Cerebellar cortex (tissue), 1 donor: ENCODE measurements around the gene COX4I1.
A peak's percentile ranks its signal among the peaks of the same experiment; 100 is the strongest.
"Not testable (repeated sequence)": the region's sequence is repeated elsewhere in the genome, so short reads cannot be mapped to it uniquely, and the experiment has no call there.

Experiments
- DNase-seq: peaks from one replicate; pipeline ENCODE4 v3.0.0-alpha.2; 2015; ENCODE audit warnings: low spot score

The COX4I1 gene

DNA sequence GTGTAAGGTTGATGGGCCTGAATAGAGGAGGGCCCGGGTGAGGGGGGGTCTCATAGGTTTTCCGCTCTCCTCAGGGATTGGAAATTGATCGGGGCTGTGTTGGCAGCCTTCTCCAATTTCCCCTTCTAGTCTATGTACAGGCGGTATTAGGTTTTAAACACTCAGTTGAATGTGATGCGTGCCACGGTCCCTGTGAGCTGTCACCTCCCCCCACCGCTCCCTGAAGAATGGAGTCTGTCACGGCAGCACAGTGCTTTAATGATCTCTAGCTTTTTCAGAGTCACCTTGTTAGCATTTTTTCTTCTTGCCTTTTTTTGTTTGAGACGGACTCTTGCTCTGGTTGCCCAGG is 800 bp downstream of the COX4I1 start:
- no peak for DNase-seq

DNA sequence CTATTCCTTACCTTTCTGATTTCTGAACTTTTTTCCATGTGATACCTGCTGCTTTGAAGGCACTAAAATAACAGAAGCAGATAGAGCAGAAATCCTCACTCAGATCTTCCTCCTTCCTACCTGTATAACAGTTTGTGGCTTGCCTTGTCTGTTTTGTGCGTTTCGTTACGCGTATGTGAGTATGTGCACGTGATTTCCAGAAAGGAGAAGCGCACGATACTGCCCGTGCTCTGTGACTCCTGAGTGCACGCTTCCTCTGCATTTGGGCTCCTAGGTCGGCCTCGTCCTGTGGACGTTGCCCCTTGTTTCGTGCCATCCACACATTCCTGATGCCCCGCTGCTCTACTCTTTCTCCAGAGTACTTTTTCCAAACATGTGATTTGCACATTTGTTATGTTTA is 4.1 kb downstream of the COX4I1 start:
- no peak for DNase-seq

DNA sequence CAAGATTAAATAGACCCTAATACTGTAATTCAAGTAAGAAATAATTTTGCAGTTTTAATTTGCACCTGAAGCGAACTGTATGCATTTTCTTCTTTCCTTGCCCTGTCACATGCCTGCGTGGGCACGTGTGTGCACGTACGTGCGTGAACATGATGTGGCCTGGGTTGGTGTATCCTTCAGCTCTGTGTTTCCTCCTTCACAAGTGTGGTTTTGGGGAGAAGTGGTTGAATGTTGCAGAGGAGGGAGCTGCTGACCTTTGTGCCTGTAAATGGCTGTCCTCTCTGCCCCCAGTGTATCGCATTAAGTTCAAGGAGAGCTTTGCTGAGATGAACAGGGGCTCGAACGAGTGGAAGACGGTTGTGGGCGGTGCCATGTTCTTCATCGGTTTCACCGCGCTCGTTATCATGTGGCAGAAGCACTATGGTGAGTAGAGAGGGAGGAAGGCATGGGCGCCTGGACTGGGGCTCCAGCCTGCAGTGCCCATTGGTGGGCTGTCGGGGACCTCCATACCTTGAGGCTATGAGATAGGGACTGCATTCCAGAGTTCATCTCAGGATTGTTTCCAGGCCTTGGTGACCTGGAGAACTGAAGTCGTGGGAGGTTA is 6.0 kb downstream of the COX4I1 start:
- no peak for DNase-seq

DNA sequence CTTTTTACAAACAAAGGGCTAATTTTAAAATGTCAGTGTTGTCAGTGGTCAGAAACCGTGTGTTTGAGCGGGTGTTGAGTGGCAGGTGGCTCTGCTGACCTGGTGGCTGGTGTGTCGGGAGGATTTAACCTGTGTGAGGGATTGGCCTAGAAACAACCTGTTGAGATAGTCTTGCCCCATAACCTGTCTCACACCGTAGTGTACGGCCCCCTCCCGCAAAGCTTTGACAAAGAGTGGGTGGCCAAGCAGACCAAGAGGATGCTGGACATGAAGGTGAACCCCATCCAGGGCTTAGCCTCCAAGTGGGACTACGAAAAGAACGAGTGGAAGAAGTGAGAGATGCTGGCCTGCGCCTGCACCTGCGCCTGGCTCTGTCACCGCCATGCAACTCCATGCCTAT is 7.0 kb downstream of the COX4I1 start:
- no peak for DNase-seq

DNA sequence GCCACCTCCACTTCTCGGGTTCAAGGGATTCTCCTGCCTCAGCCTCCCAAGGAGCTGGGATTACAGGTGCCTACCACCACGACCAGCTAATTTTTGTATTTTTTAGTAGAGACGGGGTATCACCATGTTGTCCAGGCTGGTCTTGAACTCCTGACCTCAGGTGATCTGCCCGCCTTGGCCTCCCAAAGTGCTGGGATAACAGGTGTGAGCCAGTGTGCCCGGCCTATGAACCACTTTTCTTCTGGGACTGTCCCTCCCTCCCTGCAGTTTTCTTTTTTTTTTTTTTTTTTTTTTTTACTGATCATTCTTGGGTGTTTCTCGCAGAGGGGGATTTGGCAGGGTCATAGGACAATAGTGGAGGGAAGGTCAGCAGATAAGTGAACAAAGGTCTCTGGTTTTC is 7.8 kb downstream of the COX4I1 start:
- DNase-seq: not testable (repeated sequence)

DNA sequence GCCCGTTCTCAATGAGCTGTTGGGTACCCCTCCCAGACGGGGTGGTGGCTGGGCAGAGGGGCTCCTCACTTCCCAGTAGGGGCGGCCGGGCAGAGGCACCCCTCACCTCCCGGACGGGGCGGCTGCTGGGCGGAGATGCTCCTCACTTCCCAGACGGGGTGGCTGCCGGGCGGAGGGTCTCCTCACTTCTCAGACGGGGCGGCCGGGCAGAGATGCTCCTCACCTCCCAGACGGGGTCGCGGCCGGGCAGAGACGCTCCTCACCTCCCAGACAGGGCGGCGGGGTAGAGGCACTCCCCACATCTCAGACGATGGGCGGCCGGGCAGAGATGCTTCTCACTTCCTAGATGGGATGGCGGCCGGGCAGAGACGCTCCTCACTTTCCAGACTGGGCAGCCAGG is 8.6 kb downstream of the COX4I1 start:
- not testable (repeated sequence) for DNase-seq

DNA sequence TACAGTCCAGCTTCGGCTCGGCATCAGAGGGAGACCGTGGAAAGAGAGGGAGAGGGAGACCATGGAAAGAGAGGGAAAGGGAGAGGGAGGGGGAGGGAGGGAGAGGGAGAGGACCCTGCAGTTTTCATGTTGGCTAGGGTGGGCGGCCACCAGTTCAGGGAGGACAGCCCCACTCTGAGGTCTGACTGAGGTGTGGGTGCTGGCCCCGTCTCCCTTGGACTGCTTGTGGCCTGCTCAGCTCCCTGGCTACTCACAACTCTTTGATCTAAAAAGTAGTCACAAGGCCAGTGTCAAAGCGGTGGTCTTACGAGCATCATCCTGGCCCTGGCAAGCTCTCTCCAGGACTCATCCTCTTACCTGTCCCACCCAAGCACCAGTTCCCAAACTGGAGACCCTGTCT is 9.4 kb downstream of the COX4I1 start:
- no peak for DNase-seq

DNA sequence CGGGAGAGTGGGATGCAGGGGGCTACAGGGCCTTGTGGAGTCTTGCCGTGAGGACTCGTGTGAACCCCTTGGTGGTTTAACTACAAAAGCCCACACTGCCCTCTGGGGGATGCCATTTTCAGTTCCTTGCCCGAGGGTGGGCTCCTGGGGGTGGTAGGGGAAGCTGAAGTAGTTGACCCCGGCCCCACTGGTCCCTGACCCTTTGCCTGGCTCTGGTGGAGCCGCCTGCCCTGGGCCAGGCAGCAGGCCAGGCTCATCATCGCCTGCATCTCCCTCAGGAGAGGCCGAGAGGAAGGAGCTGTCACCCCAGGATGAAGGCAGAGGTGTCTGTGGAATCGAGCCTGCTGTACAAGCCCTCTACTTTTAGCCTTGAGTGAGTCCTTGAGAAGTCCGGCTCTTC is 10.2 kb downstream of the COX4I1 start:
- no peak for DNase-seq

DNA sequence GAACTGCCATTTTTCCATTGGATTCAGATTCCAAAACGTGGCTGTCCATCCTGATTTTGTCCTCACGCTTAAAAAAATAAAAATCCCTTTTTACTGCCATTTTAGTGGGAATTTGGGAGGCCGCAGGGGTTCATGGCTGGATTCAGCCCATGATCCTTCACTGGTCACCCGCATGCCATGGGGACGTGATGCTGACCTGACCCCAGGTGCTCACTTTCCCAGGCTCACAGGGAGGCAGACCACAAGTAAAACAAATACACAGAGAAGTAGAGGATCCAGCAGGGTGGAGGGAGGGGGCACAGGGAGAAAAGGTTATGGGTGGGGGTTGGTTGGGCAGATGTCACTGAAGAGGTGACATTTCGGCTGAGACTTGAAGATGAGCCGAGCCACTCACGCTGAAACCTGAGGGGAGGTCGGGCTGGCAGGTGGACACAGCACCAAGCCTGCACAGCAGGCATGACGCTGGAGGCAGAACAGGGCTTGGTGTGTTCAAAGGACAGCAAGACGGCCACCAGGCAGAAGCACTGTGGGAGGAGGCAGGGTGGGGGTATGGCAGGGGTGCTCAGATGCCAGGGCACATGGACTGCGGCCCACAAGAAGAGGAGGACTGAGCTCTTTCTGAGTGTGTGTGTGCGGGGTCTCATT is 10.7 kb downstream of the COX4I1 start:
- no peak for DNase-seq

DNA sequence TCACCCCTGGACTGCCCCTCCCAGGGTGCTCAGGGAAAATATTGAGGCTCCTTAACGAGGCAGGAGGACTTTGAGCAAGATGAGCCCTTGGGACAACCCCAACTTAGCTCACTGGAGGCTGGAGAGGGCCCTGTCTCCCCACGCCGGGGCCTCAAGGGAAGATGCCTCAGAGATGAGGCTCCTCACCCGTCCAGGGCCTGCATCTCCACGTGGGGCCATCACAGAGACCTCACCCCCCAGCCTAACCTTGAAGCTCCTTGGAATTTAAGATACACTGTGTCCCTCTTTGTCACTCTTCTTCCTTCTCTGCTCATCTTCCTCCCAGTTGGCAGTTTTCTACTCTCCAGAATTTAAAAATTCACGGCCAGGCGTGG is 11.2 kb downstream of the COX4I1 start:
- no peak for DNase-seq

DNA sequence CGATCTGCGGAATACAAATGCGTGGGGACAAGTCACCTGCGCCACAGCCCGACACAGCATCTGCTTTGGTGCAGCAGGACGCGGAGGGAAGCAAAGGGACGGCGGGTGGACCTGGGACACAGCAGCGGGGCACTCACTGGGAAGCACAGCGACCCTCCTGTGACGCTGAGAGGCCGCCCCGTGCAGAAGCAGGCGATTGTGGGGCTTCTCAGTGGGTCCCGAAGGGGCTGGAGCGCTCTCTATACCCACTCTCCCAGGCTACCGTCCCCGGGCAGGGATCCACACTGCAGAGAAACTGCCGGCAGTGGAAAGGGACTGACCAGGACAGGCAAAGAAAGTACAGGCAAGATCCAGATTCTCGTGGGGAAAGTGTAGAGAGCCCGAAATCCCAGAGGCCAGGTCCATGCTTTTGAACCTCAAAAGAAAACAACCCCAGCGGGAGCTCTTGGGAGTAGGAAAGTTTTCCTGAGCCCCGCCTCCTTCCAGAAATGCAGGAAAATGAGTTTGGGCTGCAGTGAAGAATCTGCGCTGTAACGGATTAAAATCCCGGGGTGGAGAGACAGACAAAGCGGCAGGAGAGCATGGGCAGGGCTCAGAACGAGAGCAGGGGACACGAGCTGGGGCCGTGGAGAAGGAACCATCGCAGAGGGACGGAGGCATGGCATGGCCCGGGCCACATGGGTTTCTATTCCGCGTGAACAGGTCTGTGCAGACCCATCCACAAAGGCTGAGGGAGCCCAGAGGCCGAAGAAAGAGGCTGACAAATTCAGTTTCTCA is 12.7 kb downstream of the COX4I1 start:
- no peak for DNase-seq

DNA sequence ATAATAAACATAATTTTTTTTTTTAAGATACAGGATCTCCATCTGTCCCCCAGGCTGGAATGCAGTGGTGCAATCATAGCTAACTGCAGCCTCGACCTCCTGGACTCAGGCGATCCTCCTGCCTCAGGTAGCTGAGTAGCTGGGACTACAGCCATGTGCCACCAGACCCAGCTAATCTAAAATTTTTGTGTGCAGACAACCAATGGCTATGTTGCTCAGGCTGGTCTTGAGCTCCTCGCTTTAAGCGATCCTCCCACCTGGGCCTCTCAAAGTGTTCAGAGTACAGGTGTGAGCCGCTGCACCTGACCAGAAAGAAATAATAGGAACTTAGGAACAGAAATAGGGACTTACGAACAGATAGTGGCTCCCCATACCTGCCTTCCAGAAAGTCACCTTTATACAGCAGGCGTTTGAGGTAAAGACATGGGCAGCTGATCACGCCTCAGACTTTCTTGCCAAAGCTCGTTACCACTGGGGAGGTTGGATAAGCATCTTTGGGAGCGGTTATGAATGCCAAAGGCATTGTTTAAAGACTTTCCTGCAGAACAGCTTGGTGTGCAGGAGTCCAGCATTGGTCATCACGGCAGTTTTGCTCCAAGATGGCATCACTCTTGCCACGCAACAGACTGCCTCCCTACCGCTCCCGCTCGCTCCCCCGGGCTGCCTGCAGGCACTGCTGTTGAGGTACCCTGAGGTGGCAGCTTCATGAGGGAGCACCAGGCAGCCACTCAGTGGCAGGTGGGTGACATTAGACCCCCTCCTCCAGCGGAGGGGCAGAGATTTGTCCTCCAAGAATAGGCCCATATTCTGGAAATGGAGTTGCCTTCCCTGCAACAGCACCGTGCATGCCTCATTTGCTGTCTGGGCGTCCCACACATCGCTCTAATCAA is 13.6 kb downstream of the COX4I1 start:
- no peak for DNase-seq

DNA sequence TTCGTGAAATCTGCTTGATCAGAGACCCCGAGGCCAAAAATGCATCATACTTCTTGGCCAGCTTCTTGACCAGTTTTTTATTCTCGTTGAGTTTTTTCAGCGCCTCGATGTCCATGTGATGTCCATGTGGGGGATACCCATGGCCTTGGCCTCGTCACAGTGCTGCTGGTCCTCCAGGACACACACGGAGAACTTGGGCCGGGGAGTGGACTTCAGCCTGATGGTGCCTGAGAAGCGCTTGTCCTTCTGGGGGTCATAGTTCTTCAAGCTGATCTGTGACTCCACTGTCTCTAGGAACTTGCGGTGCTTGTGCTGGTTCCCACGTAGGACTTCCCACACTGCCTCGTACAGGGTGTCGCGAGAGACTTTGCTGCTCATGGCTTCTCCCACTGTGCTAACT is 16.7 kb downstream of the COX4I1 start:
- DNase-seq: no peak

DNA sequence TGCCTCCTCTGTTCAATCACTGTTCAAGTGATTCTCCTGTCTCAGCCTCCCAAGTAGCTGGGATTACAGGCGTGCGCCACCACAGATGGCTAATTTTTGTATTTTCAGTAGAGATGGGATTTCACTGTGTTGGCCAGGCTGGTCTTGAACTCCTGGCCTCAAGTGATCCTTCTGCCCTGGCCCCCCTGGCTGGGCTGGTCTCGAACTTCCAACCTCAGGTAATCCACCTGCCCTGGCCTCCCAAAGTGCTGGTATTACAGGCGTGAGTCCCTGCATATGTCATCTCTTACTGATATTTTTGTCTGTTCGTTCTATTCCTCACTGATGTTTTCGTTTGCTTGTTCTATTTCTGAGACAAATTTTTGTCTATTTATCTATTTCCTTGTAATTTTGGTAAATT is 17.7 kb downstream of the COX4I1 start:
- not testable (repeated sequence) for DNase-seq

DNA sequence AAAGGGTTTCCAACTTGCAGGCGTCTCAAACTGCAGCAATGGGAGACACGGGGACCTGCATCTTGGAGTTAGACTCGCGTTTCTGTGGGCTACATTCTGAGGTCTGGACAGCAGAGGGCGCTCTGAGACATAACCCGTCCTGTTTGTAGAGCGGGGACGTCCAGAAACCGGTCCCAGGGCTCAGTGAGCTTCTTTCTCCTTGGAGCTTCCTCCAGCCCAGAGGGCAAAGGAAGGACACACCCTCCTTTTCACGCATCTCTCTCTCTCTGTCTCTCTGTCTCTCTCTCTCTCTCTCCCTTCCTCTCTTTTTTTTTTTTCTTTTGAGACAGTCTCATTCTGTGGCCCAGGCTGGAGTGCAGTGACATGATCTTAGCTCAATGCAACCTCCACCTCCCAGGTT is 19.8 kb downstream of the COX4I1 start:
- DNase-seq: peak; percentile 78

DNA sequence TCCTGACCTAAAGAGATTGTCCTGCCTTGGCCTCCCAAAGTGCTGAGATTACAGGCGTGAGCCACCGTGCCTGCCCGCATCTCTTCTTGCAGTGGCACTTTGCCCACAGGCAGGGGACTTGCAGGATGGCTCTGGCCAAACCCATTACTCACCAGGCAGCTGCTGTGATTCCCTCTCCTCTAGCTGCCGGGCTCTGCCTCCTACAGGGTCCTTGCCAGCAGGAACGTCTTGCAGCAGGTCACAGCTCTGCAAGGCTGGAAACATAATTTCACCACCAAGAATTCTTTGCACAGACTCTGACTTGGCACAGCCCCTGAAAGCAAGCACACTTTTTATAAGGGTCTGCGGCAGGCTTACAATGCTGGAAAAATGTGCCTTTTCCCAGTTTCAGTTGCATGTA is 20.3 kb downstream of the COX4I1 start:
- DNase-seq: no peak

DNA sequence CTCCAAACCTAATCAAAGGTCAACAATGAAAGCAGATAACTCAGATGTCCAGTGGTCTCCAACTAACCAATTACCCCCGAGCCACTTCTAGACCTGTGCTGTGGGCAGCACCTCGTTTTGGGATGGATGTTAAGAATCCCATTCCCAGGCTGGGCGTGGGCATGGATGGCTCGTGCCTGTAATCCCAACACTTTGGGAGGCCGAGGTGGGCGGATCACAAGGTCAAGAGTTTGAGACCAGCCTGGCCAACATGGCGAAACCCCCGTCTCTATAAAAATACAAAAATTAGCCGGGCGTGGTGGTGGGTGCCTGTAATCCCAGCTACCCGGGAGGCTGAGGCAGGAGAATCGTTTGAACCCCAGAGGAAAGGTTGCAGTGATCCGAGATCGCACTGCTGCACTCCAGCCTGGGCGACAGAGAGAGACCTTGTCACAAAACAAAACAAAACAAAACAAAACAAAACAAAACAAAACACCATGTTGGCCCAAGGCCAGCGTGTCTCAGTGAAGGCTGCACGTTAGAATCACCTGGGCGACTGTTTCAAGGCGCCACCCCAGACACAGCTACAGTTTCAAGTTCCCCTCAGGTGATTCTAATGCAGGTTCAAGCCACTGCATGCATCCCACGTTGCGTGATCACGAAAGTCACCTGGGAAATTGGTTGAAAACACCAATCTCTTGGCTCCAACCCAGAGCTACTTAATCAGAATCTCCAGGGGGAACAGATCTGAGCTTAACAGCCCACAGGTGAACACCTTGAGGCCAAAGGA is 21.3 kb downstream of the COX4I1 start:
- DNase-seq: no peak

DNA sequence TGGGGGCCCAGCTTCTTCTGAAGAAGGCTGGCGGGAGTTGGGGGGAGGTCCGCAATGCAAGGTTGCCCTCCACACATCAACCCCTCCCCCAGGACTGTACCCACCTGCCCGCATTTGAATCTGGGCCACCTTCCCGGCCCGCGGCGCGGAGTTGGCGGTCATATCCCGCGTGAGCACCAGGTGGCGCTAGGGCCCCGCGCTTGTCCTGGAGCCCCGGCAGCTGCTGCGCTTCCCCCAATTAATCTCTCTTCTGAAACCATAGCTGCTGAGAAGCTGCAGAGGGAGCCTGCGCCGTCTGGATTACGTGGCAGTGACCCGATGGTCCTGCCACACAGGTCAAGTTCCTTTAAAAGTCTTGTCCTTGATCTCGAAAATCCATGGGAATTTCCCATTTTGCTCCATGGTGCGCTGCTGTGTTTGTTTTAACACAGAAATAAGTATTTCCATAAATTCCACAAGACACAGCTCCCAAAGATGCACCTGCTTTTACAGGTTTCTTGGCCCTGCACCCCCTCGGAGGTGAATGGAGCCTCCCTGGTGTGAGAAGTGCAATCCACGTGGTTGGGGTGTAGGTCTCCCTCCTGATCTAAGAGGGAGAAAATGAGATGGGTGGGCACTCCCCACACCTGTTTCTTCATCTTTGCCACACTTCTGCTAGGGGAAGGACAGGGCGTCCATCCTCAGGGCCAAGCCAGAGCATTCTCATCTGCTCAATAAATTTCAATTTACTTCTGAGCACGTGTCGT is 22.1 kb downstream of the COX4I1 start:
- peak; percentile 71 for DNase-seq

DNA sequence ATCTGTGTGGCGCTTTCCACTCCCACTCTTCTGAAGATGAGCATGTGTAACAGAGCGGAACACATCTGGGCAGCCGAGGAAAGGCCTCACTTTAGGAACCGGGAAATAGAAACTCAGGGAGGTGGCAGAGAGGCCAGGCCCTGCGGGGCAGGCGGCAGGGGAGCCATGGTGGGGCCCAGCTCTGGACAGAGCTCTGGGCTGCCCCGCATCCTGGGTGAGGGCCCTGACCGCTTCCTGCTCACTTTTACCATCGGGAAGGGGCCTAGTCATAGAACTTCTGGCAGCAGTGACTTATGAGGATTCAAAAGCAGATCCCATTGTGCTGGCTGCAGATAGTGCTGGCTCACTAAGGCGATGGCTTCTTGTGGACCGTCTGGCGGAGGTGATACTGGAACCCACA is 22.6 kb downstream of the COX4I1 start:
- no peak for DNase-seq

DNA sequence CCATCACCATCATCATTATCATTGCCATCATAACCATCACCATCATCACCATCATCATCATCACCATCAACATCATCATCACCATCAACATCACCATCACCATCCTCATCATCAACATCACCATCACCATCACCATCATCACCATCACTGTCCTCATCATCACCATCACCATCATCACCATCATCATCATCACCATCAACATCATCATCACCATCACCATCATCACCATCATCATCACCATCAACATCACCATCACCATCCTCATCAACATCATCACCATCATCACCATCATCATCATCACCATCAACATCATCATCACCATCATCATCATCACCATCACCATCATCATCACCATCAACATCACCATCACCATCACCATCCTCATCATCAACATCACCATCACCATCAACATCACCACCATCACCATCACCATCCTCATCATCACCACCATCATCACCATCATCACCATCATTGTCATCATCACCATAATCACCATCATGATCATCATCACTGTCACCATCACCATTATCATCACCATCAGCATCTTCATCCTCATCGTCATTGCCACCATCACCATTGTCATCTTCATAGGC is 23.9 kb downstream of the COX4I1 start:
- no peak for DNase-seq
